HG02571 (cell line): Measurements from ENCODE around the gene MTR.
"Not testable (repeated sequence)": the region's sequence is repeated elsewhere in the genome, so short reads cannot be mapped to it uniquely, and the experiment has no call there.

Experiments
- ATAC-seq: cut with Tn5 transposase; IDR thresholded peaks from one replicate; pipeline ENCODE4 v1.9.1; 2021; ENCODE audit warnings: mild to moderate bottlenecking, moderate library complexity; ENCODE audit not compliant: unreplicated experiment

The MTR gene

DNA sequence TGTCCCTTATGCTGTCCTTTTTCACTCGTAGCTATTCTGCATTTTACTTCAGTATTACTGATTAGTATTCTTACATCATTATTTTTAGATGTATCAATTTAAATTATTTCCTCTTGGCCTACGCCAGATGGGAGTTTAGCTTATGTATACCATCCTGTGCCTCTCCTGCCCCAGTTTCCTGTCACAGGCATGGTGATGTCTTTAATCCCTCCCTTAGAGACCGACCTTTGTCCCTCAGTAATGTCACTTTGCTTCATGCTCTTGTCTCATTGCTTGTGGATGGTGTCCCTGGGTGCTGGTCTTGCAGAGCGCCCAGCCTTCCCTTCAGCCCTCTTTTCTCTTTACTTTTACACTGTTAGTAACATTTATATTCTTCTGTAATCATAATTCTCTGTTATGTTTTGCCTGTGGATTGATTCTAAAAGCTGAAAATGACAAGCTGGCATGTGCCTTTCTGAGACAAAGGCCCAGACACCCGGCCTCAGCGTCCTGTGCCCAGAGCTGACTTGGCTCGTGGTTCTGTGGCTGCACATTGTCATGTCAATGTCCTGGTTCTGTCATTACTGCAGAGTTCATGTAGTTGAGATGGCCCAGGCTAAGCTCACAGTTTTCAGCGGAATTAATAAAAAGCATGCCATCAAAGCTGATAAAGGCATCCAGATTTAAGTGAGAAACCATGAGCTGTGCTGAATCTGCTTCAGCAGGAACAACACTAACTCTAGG is 100.7 kb downstream of the MTR start:
- no peak for ATAC-seq

DNA sequence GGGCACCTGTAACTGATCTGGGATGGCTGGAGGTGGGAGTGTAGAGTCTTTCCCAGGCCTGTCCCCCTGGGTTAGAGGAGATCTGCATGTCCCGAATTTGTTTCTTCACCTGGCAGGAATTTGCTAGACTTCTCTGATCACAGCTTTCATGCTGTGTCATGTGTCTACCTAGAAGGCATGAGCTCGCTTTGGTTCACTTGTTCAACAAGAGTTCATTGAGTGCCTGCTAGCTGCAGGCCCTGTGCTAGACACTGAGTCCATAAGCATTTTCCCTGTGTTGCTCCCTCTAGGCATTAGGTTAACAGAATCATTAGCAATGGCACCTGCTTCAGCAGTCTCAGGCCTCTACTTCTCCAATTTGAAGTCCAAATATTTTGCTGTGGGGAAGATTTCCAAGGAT is 101.6 kb downstream of the MTR start:
- no peak for ATAC-seq

DNA sequence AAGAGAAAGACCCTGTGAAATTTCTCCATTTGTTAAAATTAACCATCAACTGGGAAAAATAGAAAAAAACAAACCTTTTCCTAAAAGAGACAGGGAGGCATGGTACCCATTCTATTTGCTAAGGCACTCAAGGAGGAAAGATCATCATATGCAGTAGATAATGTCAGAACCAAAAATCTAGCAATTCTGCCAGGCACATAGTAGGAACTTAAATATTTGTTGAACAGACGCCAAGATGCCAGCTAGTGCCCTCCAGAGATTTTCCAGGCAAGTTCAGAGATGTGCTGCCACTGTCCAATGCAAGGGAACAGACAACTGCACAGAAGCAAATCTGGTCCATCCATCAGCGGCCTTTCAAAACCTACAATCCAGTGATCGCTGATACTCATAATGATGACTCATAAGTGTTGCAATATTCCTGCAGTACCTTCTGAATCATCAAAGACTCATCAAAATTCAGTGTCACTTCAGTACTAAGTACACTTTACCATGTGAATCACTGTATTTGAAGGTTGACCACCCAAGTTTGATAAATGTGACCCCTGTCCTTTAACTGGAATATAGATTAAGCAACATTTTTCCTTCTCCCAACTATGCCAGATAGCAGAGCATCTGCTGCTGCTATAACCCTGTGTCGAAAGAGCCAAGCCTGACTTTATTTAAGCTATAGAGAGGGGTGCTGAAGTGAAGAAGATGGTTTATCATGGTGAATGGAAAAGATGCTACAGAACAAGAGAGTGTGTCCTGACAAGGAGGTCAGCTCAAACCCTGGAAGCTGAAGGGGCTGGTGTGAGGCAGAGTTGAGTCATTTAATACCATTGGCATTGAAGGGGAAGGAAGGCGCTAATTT is 110.0 kb downstream of the MTR start:
- ATAC-seq = no peak

DNA sequence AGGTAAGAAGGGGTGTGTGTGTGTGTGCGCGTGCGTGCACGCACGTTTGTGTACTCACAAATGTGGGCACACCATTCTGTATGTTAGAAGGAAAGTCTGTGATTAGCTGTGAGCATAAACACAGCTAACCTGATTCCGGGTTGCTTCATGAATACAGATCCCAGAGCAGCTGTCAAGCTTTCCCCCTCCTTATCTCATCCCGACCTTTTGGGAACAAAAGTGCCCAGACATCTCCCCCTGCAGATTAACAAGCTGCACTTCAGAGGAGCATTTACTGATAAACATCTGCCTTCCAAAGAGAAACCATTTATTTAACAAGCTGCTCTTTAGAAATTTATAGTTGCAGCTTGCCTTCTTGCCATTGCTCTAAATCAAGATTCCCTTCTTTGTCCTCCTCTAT is 112.1 kb downstream of the MTR start:
- ATAC-seq = no peak

- ATAC-seq = no peak
Observed at GRCh38 chr1:236908669-236909068, 113.6 kb downstream of the MTR start.

GRCh38 chr1:236911047-236911446 is 116.0 kb downstream of the MTR start:
- ATAC-seq = not testable (repeated sequence)

- ATAC-seq = no peak
Observed at GRCh38 chr1:236913371-236914037, 118.4 kb downstream of the MTR start.

DNA sequence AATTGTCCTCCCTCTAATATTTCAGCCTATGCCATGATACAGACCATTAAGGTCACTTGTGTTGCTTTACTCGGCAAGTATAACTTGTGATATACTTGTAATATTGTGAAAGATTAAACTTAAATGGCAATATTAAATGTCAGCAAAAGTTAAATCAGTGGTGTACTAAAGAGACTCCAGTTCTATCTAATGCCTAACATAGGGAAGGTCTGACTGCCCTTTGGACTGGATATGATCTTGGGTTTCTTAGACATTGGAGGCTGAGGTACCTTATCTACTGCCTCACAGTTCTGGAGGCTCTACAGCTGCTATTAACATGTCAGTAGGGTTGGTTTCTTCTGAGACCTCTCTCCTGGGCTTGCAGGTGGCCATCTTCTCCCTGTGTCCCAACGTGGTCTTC is 119.3 kb downstream of the MTR start:
- no peak for ATAC-seq

- ATAC-seq = no peak
Observed at GRCh38 chr1:236916131-236916800, 121.2 kb downstream of the MTR start.

DNA sequence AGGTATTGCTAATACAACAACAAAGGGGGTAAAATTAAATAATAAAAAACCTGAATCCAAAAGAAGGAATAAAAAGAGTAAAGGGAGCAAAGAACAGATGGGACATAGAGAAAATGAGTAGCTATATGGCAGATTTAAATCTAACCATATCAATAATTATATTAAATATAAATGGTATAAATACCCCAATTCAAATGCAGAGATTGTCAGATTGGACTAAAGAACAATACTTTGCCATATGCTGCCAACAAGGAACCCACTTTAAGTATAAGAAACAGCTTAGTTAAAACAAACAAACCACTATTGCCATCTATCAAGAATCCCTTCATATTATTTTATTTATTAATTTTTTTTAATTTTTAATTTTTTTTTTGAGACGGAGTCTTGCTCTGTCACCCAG is 122.4 kb downstream of the MTR start:
- ATAC-seq = no peak

DNA sequence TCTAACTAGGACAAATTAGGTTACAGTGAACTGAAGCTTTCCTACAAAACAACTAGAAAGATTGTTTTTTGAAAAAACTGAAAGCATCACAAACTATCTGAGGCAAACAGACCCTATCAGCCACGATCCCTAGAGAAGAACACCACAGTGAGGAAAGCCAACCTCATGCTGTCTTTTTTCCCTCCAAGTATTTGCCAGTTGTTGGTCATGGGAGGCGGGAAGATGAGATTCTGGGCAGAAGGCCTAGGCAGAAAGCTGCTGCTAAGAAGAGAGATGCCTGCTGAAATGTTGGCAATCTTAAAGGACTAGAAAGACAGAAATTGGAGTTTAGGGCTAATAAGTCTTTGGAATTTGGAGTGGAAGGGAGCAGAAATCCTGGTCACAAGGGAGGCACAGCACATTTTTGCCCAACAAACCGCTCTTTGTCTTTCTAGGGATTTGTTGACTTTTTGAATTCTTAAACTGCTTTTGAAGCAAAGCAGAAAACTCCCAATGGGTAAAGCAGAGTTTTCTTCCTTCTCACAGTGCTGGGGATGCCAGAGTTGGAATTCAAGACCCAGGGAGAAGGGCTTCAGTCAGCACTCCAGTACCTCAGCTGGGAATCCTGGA is 125.3 kb downstream of the MTR start:
- ATAC-seq = no peak

- ATAC-seq = no peak
Observed at GRCh38 chr1:236921610-236922009, 126.5 kb downstream of the MTR start.

- ATAC-seq = no peak
Observed at GRCh38 chr1:236922190-236922589, 127.1 kb downstream of the MTR start.

DNA sequence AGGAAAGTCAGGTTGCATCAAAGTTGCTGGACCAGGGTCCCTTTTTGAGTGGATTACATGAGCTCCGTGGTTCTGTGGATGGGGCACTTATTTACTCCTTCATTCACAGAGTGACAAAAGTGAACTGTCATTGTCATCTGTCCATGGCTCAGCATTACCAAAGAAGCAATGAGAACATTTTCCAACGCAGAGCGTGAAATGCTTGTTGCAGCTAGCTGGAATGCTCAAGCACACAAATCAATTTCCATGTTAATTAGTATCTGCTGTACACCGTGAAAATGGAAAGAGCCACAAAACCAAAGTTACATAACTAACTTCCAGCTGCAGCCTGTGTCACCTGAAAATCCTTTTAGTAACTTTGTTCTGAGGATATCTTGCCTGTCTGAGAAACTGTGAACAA is 130.3 kb downstream of the MTR start:
- no peak for ATAC-seq

DNA sequence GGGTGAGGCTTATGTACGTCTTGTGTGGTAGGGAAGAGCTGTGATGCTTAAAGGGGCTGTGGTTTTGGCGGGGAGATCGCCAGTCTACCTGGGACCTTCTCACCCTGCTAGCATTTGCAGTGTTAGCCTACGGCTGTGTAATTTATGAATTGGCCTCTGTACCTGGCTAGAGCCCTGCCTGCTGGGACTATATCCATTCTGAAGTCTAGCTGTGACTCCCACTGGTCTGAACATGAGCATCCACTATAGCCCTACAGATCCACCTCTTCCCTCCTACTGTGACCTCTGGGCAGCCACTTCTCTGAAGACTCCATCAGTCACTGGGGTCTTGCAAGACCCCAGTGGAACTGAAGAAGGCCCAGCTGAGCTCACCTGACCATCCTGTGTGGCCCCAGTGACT is 135.4 kb downstream of the MTR start:
- no peak for ATAC-seq

DNA sequence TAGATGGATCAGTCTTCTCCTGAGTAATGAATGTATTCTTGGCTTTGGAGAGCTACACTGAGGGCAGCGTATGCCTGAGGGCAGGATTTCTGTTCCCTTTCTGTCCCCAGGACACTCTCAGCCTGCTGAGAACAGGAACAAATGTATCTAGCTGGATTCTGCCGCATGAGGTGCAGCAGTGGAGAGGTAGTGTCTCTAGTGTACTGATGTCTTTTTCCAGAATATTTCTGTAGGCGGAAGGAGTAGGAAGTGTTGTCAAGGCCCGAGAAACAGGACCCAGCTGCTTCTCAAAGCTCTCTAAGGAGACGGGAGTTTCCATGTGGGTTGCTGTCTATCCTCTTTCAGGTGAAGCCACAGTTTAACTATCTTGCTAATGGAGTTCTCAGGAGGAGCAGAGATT is 143.7 kb downstream of the MTR start:
- no peak for ATAC-seq

DNA sequence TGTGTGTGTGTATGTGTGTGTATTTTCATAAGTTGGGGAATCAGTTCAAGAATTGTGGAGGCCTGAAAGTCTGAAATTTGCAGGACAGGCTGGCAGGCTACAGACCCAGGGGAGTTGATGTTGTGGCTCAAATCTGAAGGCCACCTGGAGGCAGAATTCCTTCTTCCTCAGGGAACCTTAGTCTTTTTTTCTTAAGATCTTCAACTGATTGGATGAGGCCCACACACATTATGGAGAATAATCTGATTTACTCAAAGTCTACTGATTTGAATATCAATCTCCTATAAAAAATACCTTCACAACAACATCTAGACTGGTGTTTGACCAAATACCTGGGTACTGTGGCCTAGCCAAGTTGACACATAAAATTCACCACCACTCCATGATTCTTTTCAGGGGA is 147.3 kb downstream of the MTR start:
- ATAC-seq = no peak

- no peak for ATAC-seq
Observed at GRCh38 chr1:236944556-236944955, 149.5 kb downstream of the MTR start.

- ATAC-seq = no peak
Observed at GRCh38 chr1:236945002-236945401, 149.9 kb downstream of the MTR start.

- no peak for ATAC-seq
Observed at GRCh38 chr1:236947794-236948193, 152.7 kb downstream of the MTR start.

GRCh38 chr1:236948381-236948780 is 153.3 kb downstream of the MTR start:
- no peak for ATAC-seq
